ENCODE measurements around the gene DESI1. TPM values are rescaled to one million over a fixed set of nuclear protein-coding genes. Genes with fewer than 3 reads are reported as not detected.
A peak's percentile ranks its signal among the peaks of the same experiment; 100 is the strongest.
"Not testable (repeated sequence)": the region's sequence is repeated elsewhere in the genome, so short reads cannot be mapped to it uniquely, and the experiment has no call there.

Gene DESI1
- total RNA-seq (ENCODE audit: insufficient read depth, low replicate concordance), result 14.7 TPM

DNA sequence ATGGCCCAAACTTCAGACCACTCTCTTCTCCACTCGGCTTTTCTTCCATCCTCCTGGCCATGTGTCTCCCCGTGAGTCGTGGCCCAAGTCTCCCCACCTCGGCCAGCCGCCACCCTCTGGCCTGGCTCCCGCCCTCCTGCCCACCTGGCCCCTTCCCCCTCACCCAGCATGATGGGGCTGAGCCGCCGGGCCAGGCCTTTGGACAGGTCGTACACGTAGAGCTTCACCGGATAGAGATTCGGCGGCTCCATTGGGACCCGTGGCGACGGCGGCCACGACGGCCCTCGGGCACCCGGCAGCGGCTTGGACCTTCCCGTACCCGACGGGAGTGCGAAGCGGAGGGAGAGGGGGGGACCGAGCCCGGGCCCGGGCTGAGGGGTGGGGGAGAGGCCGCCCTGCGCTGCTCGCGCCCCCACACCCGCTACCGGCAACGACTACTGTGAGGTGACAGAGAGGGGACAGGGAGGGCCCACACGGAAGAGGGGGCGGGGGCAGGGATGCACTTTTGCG lies at the start of gene DESI1:
DESI1 (minus strand) TSS at position 455 of the 510 bp plus-strand sequence; CDS start at position 251, 204 bp downstream.
- no peak for DNase-seq (ENCODE audit: low spot score)

DNA sequence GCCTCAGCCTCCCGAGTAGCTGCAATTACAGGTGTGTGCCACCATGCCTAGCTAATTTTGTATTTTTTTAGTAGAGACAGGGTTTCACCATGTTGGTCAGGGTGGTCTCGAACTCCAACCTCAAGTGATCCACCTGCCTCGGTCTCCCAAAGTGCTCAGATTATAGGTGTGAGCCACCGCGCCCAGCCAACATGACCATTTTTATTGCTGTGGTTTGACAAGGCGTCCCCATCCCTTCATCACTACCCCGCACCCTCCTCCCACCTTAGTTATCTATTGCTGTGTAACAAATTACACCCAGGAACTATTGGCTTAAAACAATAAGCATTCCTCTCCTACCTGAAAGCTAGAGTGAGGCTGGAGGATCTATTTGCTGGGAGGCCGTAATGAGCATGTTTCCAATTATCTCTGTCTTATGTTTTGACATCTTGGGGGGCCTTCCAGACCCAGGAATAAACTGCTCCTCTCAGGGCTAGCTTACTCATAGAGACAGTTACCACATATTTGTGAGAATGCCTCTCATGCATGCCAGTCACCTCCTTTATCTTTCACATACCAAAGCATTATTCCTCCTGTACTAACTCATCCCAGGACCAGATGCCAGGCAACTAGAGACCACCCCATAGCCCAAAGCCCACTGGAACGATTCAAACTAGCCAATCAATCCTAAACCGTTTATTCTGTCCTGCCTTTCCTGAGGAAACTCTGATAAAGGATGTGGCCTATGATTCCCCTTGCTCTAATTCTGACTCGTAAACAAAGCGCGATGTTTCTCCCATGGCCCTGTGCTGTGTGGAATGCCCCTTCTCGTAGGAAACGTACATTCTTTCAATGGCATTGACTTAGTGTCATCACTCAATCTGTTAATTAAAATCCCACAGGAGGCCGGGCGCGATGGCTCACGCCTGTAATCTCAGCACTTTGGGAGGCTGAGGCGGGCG lies 48.4 kb upstream of the DESI1 start:
- no peak for DNase-seq (ENCODE audit: low spot score)

DNA sequence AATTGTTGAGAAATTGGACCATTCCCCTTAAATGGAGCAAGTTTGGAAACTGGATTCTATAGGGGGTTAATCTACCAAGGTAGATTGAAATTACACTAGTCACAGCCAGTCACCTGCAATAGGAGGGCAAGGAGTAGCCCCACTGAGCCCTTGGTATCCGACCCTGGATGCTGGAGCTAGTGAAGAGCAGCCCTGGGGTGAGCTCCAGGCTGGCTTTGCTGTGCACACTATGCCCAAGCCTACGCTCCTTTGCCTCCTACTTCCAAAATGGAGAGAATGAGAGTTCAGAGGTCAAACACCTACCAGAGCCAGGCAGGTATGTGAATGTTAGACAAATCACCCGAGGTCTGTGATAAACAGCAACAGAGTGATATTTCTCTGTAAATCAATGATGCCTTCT lies 44.1 kb upstream of the DESI1 start:
- DNase-seq (ENCODE audit: low spot score), result no peak

DNA sequence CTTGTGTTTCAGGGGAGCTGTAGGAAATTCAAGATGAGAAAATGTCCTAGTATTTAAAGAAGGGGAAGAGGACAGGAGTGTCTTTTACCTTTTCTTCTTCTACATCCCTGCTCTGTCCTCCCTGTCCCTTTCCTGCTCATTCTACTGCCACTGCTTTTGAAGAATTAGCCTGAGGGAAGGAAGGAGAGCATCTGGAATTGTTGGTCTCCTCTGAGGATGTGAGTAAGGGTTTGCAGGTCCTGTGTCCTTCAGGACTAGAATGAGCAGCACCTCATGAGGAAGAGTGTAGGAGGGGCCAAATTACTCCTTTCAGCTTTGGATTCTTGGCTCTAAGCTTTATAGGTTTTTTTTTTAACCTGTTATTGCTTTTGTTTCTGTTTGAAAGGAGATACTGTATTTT lies 43.6 kb upstream of the DESI1 start:
- DNase-seq (ENCODE audit: low spot score), result no peak

DNA sequence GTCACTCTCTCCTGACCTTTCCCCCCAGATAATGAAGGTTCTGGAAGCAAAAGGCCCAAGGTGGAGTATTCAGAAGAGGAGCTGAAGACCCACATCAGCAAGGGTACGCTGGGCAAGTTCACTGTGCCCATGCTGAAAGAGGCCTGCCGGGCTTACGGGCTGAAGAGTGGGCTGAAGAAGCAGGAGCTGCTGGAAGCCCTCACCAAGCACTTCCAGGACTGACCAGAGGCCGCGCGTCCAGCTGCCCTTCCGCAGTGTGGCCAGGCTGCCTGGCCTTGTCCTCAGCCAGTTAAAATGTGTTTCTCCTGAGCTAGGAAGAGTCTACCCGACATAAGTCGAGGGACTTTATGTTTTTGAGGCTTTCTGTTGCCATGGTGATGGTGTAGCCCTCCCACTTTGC lies 42.8 kb upstream of the DESI1 start:
- DNase-seq (ENCODE audit: low spot score), result not testable (repeated sequence)

DNA sequence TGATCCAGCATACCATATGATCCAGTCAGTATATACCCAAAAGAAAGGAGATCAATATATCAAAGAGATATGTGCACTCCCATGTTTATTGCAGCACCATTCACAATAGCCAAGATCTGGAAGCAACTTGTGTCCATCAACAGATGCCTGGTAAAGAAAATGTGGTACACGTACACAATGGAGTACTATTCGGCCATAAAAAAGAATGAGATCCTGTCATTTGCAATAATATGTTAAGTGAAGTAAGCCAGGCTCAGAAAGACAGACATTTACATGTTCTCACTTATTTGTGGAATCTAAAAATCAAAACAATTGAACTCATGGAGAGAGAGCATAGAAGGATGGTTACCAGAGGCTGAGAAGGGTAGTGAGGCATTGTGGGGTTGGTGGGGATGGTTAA lies 40.9 kb upstream of the DESI1 start:
- no peak for DNase-seq (ENCODE audit: low spot score)

DNA sequence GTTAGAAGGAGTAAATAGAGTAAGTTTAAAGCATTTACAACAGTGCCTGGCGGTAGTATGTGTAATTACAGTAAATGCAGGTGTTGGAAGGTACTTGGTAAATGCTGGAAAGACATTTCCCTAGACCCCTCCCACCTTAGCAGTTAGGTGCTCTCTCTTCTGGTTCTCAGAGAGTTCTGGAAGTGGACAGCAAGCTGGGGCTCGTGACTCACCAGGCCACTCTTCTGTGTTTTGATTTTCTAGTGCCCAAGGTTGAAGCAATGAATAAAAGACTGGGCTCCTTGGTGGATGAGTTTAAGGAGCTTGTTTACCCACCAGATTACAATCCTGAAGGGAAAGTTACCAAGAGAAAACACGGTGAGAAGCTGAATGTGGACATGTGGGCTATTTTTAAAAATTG lies 40.2 kb upstream of the DESI1 start:
- DNase-seq (ENCODE audit: low spot score), result no peak

DNA sequence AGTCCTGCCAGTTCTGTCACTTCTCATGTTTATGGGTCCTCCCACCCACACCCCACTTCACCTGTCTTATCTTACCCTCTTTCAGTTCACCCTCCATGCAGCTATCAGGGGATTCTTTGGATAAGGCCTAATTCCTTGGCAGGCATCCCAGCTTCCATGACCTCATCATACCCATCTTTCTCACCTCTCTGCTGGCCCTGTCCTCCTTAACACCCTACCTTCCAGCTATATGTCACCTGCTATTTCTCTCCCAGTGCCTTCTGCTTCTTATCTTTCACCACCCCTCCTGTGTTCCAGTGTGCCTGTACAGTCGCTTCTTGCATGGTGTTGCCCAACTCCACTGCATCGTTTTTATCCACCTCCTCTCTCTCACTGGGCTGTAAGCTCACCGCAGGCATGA lies 39.6 kb upstream of the DESI1 start:
- DNase-seq (ENCODE audit: low spot score), result no peak

DNA sequence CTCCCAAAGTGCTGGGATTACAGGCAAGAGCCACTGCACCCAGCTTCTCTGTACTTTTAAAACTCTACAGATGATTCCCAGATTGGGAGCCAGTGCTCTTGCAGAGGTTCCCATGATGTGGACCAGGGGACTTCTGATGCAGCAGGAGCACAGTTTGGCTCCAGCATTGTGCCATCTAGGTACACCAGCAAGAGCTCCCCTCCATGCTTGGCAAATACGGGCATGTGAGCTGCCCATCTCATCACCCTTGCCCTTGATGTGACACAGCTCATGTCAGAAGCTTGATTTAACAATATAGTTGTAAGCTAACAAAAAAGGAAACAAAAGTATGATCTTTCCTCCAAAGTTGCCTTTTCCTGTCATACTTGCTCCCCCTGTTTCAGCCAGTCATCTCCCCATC lies 39.1 kb upstream of the DESI1 start:
- DNase-seq (ENCODE audit: low spot score), result no peak

DNA sequence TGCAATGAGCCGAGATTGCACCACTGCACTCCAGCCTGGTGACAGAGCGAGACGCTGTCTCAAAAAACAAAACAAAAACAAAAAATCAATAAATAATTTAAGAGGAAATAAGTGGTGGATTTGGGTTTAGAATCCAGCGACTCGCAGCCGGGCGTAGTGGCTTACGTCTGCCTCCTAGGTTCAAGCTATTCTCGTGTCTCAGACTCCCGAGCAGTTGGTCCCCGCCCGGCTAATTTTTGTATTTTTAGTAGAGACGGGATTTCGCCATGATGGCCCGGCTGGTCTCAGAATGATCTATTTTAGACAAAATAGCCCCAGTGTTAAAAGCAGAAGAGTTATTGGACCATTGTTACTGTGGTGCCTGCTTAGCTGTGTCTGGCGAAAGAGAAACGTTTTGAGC lies 38.0 kb upstream of the DESI1 start:
- no peak for DNase-seq (ENCODE audit: low spot score)

DNA sequence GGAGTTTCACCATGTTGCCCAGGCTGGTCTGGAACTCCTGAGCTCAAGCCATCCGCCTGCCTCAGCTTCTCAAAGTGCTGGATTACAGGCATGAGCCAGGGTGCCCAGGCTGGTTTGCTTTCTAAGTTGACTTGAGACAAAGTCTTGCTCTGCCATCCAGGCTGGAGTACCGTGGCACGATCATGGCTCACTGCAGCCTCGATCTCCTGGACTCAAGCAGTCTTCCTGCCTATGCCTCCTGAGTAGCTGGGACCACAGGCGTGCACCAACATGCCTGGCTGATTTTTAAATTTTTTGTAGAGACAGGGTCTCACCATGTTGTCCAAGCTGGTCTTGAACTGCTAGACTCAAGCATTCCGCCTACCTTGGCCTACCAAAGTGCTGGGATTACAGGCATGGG lies 36.9 kb upstream of the DESI1 start:
- DNase-seq (ENCODE audit: low spot score), result no peak

DNA sequence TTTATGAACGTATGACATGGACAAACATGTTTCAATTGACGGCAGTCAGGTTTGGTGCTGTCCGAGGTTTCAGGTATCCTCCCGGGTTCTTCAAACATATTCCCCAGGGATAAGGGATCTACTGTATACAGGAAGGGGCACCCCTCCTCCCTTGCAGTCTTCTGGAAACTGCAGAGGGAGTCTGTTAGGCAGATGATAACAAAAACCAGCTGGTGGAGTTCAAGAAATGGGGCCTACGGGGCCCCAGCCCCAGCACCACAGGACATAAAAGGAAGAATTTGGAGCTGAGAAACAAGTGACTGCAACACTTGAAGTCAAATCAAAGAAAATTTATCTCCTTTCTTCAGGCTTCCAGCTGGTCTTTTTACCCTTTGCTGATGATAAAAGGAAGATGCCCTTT lies 35.7 kb upstream of the DESI1 start:
- DNase-seq (ENCODE audit: low spot score), result peak; percentile 86

DNA sequence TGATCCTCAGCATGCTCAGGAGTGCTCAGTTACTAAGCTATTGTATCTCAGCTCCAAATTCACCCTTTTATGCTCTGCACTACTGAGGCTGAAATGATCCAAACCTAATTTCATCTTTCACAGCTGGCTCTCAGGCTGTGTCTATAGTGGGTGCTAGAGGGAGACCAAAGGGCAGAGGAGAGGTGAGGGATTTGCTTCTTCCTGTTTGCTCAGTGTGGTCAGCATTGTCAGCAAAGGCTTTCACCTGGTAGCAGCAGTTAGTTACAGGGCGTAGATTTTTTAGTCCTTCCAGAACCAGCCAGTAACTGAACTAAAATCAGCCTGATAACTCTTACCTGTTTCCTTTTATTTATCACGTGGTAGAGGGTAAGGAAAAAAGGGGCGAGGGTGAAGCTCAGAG lies 33.5 kb upstream of the DESI1 start:
- DNase-seq (ENCODE audit: low spot score), result no peak

DNA sequence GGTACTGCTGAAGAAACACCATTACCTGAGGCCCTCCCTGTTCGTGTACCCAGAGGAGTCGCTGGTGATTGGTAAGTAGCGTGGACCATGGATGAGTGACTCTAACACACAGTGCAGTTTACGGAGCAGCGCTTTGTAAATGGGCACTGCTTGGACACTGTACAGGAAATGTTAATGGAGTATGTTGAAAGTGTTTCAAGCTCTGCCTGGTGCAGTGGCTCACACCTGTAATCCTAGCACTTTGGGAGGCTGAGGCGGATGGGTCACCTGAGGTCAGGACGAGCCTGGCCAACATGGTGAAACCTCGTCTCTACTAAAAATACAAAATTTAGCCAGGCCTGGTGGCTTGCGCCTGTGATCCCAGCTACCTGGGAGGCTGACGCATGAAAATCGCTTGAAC lies 30.0 kb upstream of the DESI1 start:
- DNase-seq (ENCODE audit: low spot score), result no peak

DNA sequence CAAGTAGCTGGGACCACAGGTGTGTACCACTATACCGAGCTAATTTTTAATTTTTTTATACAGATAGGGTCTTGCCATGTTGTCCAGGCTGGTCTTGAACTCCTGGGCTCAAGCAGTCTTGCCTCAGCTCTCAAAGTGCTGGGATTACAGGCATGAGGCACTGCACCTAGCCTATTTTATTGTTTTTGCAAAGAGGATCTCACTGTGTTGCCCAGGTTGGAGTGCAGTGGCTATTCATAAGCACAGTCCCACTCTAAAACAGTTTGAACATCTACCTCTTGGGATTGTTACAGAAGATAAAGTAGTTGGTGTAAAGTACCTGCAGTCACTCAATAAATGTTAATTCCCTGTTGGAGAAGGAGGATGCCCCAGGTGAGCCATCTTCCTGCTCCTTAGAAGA lies 29.4 kb upstream of the DESI1 start:
- DNase-seq (ENCODE audit: low spot score), result no peak

DNA sequence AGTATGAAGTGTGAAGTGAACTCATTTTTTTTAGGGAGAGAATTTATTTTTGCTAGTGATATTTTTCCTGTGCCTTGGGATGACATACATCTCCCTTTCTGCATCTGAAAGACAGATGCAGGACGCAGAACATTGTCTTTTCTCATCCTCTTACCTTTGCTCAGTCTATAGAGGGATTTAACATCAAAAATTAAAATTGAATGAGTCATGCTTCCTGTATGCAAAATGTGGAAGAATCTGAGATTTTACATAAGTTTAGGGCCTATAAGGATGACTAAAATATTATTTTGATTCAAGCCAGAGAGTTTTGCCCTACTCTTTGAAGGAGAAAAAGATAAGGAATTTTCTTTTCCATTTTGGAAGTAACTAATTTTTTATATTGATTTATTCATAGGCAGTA lies 27.6 kb upstream of the DESI1 start:
- DNase-seq (ENCODE audit: low spot score), result no peak

DNA sequence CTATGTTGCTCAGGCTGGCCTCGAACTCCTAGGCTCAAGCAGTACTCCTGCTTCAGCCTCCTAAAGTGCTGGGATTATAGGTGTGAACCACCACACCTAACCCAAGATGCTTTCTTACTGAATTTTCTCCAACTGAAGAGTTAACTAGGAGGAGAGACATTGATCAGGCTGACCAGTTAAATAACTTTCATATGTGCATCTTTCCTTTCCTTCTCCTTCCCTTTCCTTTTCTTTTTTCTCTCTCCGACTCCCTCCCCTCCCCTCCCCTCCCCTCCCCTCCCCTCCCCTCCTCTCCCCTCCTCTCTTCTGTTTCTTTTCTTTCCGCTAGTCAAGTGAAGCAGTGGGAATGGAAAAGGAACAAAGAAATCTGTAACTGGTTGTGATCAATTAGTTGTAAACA lies 26.9 kb upstream of the DESI1 start:
- DNase-seq (ENCODE audit: low spot score), result no peak

DNA sequence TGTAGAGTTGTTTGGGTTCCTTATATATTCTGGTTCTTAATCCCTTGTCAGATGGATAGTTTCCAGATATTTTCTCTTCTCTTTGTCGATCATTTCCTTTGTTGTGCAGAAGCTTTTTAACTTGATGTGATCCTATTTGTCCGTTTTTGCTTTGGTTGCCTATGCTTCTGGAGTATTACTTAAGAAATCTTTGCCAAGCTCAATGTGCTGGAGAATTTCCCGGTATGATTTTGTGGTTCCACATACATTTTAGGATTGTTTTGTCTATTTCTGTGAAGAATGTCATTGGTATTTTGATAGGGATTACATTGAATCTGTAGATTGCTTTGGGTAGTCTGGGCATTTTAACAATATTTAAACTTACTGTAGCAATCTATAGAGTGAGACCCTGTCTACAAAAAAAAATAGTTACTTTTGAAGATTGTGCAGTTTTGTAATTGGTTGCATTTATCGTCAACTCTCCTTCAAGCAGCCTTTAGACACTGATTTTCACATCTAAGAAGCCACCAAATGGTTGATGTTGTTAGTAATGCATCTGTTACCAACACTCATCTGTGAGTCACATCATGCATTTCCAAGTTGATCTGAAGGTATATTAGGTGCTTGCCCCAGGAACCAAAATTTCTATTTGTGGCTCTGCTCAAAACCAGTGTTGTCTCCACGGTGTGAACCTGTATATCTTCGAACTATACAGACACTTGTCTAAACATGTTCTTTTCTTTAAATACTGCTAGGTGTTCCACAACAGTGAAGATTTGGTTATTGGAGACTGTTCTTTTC lies 21.7 kb upstream of the DESI1 start:
- no peak for DNase-seq (ENCODE audit: low spot score)

DNA sequence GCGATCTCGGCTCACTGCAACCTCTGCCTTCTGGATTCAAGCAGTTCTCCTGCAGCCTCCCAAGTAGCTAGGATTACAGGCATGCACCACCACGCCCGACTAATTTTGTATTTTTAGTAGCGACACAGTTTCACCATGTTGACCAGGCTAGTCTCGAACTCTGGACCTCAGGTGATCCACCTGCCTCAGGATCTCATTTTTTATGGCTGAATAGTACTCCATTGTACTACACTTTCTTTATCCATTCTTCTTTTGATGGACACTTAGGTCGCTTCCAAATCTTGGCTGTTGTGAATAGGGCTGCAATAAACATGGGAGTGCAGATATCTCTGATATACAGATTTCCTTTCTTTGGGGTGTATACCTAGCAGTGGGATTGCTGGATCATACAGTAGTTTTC lies 21.0 kb upstream of the DESI1 start:
- no peak for DNase-seq (ENCODE audit: low spot score)

DNA sequence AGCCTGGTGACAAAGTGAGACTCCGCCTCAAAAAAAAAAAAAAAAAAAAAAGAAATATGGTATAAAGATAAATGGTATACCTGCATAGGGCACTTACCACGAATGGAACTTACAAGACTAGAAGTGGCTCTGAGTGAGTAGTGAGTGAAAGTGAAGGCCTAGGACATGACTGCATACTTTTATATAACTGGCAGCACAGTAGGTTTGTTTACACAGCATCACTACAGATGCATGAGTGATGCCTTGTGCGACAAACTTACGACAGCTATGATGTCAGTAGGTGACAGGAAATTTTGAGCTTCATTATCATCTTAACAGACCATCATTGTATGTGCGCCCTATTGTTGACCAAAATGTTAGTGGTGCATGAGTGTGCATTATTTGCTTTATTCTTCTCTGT lies 17.9 kb upstream of the DESI1 start:
- no peak for DNase-seq (ENCODE audit: low spot score)

DNA sequence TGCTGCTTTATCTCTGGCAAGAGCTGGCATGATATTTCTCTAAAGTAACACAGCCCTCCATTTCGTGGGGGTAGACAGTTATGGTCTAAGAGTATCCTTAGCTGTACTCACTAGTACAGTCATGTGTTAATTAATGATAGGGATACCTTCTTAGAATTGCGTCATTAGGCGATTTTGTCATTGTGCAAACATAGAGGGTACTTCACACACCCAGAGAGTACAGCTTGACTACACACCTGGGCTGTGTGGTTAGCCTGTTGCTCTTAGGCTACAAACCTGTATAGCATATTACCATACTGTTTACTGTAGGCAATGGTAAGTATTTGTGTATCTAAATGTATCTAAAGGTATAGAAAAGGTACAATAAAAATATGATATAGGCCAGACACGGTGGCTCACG lies 17.3 kb upstream of the DESI1 start:
- DNase-seq (ENCODE audit: low spot score), result no peak

DNA sequence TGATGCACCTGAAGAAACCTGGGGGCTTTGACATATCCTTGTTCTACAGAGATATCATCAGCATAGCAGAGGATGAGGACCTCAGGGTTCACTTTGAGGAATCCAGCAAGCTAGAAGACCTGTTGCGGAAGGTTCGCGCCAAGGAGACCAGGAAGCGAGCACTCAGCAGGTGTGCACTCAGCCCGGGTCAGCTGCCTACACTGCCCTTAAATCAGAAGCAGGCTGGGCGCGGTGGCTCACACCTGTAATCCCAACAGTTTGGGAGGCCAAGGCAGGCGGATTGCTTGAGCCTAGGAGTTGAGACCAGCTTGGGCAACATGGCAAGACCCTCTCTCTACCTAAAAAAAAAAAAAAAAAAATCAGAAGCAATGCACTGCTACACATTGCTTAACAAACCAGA lies 16.8 kb upstream of the DESI1 start:
- DNase-seq (ENCODE audit: low spot score), result not testable (repeated sequence)

DNA sequence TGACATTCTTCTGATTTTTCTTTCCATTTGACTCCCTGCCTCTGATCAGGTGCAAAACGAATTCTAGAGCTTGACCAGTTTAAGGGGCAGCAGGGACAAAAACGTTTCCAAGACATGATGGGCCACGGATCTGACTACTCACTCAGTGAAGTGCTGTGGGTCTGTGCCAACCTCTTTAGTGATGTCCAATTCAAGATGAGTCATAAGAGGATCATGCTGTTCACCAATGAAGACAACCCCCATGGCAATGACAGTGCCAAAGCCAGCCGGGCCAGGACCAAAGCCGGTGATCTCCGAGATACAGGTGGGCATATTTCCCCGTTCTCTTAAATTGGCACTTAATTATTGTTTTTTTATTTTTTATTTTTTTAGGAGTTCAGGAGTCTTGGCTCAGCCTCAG lies 15.6 kb upstream of the DESI1 start:
- no peak for DNase-seq (ENCODE audit: low spot score)
